Neuronal stem cell (in vitro differentiated cells): Measurements from ENCODE around the gene GAGE12F. TPM values are rescaled to one million over a fixed set of nuclear protein-coding genes. Genes with fewer than 3 reads are reported as not detected.

Source experiments
- DNase-seq: peaks from one replicate; pipeline ENCODE4 v3.0.0-alpha.2; 2013; ENCODE audit warnings: low spot score
- H2AFZ ChIP-seq: one replicate; pipeline ENCODE4 v1.6.1; 2013; ENCODE audit warnings: mild to moderate bottlenecking, low read length, inconsistent platforms
- H2AK5ac ChIP-seq: 2 replicates; pipeline ENCODE4 v1.6.1; 2013; ENCODE audit warnings: low read depth, mild to moderate bottlenecking, inconsistent platforms, low read length, moderate library complexity, mixed read lengths
- H2BK120ac ChIP-seq: 2 replicates; pipeline ENCODE4 v1.6.1; 2013; ENCODE audit warnings: low read depth, mild to moderate bottlenecking, inconsistent platforms, low read length, moderate library complexity, mixed read lengths
- H2BK12ac ChIP-seq: one replicate; pipeline ENCODE4 v1.6.1; 2013; ENCODE audit warnings: low read length, inconsistent platforms
- H2BK15ac ChIP-seq: 2 replicates; pipeline ENCODE4 v1.6.1; 2013; ENCODE audit warnings: mild to moderate bottlenecking, low read length, inconsistent platforms, mixed read lengths
- H2BK5ac ChIP-seq: one replicate; pipeline ENCODE4 v1.6.1; 2013; ENCODE audit warnings: inconsistent platforms, mild to moderate bottlenecking, low read length, moderate library complexity
- H3K14ac ChIP-seq: one replicate; pipeline ENCODE4 v1.6.1; 2013; ENCODE audit warnings: low read length, inconsistent platforms
- H3K18ac ChIP-seq: 2 replicates; pipeline ENCODE4 v1.6.1; 2013; ENCODE audit warnings: low read length, inconsistent platforms
- H3K23ac ChIP-seq: 2 replicates; pipeline ENCODE4 v1.6.1; 2013; ENCODE audit warnings: low read depth, mild to moderate bottlenecking, mixed read lengths, low read length, inconsistent platforms; ENCODE audit not compliant: poor library complexity
- H3K27ac ChIP-seq: replicated peaks from 3 replicates; pipeline ENCODE4 v1.5.1; 2013; ENCODE audit warnings: low read length, inconsistent platforms
- H3K27me3 ChIP-seq, 3 experiments: 2 replicates each; pipeline ENCODE4 v1.6.1; 2013; ENCODE audit warnings: low read length in 3 of 3, mild to moderate bottlenecking in 2 of 3, inconsistent platforms in 1 of 3, low read depth in 1 of 3, mixed read lengths in 1 of 3, moderate library complexity in 1 of 3; ENCODE audit not compliant: control insufficient read depth in 3 of 3, insufficient read depth in 3 of 3
- H3K36me3 ChIP-seq, 2 donors: replicated peaks in 1 of 2; 2 replicates each; pipeline ENCODE4 v1.6.1; 2013; ENCODE audit warnings: low read length in 2 of 2; ENCODE audit not compliant: control insufficient read depth in 2 of 2, insufficient read depth in 2 of 2
- H3K4ac ChIP-seq: 2 replicates; pipeline ENCODE4 v1.6.1; 2013; ENCODE audit warnings: inconsistent platforms, mild to moderate bottlenecking, low read length, moderate library complexity
- H3K4me1 ChIP-seq, 2 donors: 1 replicate in 1 of 2; 2 replicates in 1 of 2; pipeline ENCODE4 v1.6.1; 2013; ENCODE audit warnings: low read length in 2 of 2, low read depth in 1 of 2; ENCODE audit not compliant: control insufficient read depth in 2 of 2, insufficient read depth in 1 of 2
- H3K4me2 ChIP-seq: one replicate; pipeline ENCODE4 v1.6.1; 2013; ENCODE audit warnings: mild to moderate bottlenecking, low read length, inconsistent platforms; ENCODE audit not compliant: insufficient read depth, poor library complexity, severe bottlenecking
- H3K4me3 ChIP-seq, 2 donors: 2 replicates each; pipeline ENCODE4 v1.5.1; 2013; ENCODE audit warnings: low read length in 2 of 2, mild to moderate bottlenecking in 2 of 2, inconsistent platforms in 1 of 2, moderate library complexity in 1 of 2
- H3K79me1 ChIP-seq: one replicate; pipeline ENCODE4 v1.6.1; 2013; ENCODE audit warnings: low read depth, mild to moderate bottlenecking, inconsistent platforms, low read length, moderate library complexity
- H3K9ac ChIP-seq: one replicate; pipeline ENCODE4 v1.6.1; 2013; ENCODE audit warnings: mild to moderate bottlenecking, low read depth, low read length, inconsistent platforms; ENCODE audit not compliant: poor library complexity
- H3K9me3 ChIP-seq, 2 donors: replicated peaks in 1 of 2; 2 replicates each; pipeline versions ENCODE3 to v1.6.1; 2013; ENCODE audit warnings: low read length in 2 of 2, mild to moderate bottlenecking in 2 of 2, inconsistent platforms in 1 of 2, low read depth in 1 of 2, mixed read lengths in 1 of 2, moderate library complexity in 1 of 2; ENCODE audit not compliant: control insufficient read depth in 2 of 2, insufficient read depth in 1 of 2
- H4K8ac ChIP-seq: one replicate; pipeline ENCODE4 v1.6.1; 2013; ENCODE audit warnings: low read depth, mild to moderate bottlenecking, inconsistent platforms, low read length, moderate library complexity
- H4K91ac ChIP-seq: one replicate; pipeline ENCODE4 v1.6.1; 2013; ENCODE audit warnings: low read length, low read depth, mild to moderate bottlenecking, inconsistent platforms; ENCODE audit not compliant: poor library complexity
- whole genome bisulfite sequencing, 2 donors: extraction: QIAGEN DNeasy Blood & Tissue Kit; methylation state at CpG; one replicate each; pipeline ENCODE4 v1.1.7; 2013; ENCODE audit warnings: missing lambda C conversion rate in 2 of 2, mixed read lengths in 1 of 2; ENCODE audit not compliant: insufficient read length in 2 of 2, insufficient replicate concordance in 1 of 2; ENCODE audit errors: extremely low coverage in 2 of 2; 5-methylcytosine and 5-hydroxymethylcytosine counted together
- small RNA-seq: library from polyadenylated mRNA; stranded (forward); fragments of <200 nt; extraction: miRNeasy Mini kit (QIAGEN cat#:217004); gene quantifications from one replicate; pipeline ENCODE3, GENCODE V24; 2013; ENCODE audit not compliant: insufficient read depth

The GAGE12F gene

GRCh38 chrX:49610718-49611310 is 50.2 kb downstream of the GAGE12F start:
- Histone ChIP-seq H4K8ac (no peak overlapping the region), H2BK5ac (no peak overlapping the region), H3K9me3 (no peaks in the 10 kb centered on the region), H2AFZ (no peak overlapping the region), H3K27me3 (peaks cover 0 to 10% (median 0%) of the 10 kb centered on the region in 3 experiments), H3K4me2 (no peak overlapping the region), H2BK12ac (no peak overlapping the region), H3K9ac (no peak overlapping the region), H3K4me3 (no peak overlapping the region), H3K4ac (no peak overlapping the region), H3K27ac (no peak overlapping the region), H3K4me1 (no peaks in the 10 kb centered on the region), H3K79me1 (no peaks in the 10 kb centered on the region), H4K91ac (no peak overlapping the region), H3K14ac (no peak overlapping the region), H2BK15ac (no peak overlapping the region), H3K23ac (no peak overlapping the region), H3K18ac (no peak overlapping the region), H2BK120ac (no peak overlapping the region), H3K36me3 (no peaks in the 10 kb centered on the region), H2AK5ac (no peak overlapping the region)
- no CpG with 5 or more reads among the region's 7 CpGs for WGBS, 2 donors
- DNase-seq, result no peak

Small RNAs within 50 kb of the gene (small RNA-seq; reads per million reads assigned to genes)
- not detected for gene GAGE12B
